ENCODE data around the gene CCR5AS.
"Not testable (repeated sequence)": the region's sequence is repeated elsewhere in the genome, so short reads cannot be mapped to it uniquely, and the experiment has no call there.

The CCR5AS gene

DNA sequence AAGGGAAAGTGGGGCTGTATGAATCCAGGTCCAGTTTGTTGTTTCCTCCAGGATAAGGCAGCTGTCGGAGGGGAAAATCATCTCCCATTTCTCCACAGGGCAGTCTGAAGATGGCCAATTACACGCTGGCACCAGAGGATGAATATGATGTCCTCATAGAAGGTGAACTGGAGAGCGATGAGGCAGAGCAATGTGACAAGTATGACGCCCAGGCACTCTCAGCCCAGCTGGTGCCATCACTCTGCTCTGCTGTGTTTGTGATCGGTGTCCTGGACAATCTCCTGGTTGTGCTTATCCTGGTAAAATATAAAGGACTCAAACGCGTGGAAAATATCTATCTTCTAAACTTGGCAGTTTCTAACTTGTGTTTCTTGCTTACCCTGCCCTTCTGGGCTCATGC is 1.1 kb upstream of the CCR5AS start:
- H3K27me3 Mint-ChIP-seq (ENCODE audit: insufficient read depth, low read depth): no peaks in the 10 kb centered on the region
- no peaks in the 10 kb centered on the region for H3K27me3 ChIP-seq
- H3K79me2 ChIP-seq (ENCODE audit: low read depth): no peaks in the 10 kb centered on the region
- no peak overlapping the region for H3K4me3 ChIP-seq
- no peak for DNase-seq (ENCODE audit: low spot score)
- no peaks in the 10 kb centered on the region for H3K4me1 ChIP-seq
- H3K4me1 Mint-ChIP-seq: peaks cover 14% of the 10 kb centered on the region
- no peak overlapping the region for H3K9ac ChIP-seq
- H3K36me3 ChIP-seq: no peaks in the 10 kb centered on the region
- TF ChIP-seq EZH2 (IDR thresholded peaks at IDR 0.05) (no peak), EZH2phosphoT487 (IDR thresholded peaks at IDR 0.05) (no peak)
- TF ChIP-seq, protein P1, sequence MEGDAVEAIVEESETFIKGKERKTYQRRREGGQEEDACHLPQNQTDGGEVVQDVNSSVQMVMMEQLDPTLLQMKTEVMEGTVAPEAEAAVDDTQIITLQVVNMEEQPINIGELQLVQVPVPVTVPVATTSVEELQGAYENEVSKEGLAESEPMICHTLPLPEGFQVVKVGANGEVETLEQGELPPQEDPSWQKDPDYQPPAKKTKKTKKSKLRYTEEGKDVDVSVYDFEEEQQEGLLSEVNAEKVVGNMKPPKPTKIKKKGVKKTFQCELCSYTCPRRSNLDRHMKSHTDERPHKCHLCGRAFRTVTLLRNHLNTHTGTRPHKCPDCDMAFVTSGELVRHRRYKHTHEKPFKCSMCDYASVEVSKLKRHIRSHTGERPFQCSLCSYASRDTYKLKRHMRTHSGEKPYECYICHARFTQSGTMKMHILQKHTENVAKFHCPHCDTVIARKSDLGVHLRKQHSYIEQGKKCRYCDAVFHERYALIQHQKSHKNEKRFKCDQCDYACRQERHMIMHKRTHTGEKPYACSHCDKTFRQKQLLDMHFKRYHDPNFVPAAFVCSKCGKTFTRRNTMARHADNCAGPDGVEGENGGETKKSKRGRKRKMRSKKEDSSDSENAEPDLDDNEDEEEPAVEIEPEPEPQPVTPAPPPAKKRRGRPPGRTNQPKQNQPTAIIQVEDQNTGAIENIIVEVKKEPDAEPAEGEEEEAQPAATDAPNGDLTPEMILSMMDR (IDR thresholded peaks at IDR 0.05): no peak
- no peak overlapping the region for H3K4me2 ChIP-seq
- no peaks in the 10 kb centered on the region for H4K20me1 ChIP-seq (ENCODE audit: low read depth)
- no peak overlapping the region for H3K4me3 Mint-ChIP-seq
- no peaks in the 10 kb centered on the region for H3K36me3 Mint-ChIP-seq
- H3K9me3 ChIP-seq (ENCODE audit: low read depth): no peaks in the 10 kb centered on the region
- no peak overlapping the region for H3K27ac Mint-ChIP-seq
- no peak overlapping the region for H2AFZ ChIP-seq (replicated peaks)
- H3F3A ChIP-seq (ENCODE audit: low read depth): no peaks in the 10 kb centered on the region
- no peak overlapping the region for H3K27ac ChIP-seq
- H3K9me3 Mint-ChIP-seq: no peaks in the 10 kb centered on the region

DNA sequence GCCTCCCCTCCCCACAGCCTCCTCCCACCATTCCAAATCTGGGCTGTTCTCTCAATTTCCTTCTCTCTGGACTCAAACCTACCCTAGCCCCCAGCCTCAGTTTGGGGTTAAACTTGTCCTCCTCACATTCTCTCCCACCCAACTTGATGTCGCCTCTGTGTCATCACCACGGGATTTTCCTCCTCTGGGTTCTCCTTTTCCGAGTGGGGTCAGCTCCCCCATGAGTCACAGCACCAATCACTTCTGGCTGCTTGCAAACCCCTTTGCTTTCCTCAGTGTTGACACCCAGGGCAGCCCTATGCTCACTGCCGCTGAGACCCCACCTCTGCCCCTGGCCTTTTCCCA is 451 bp downstream of the CCR5AS start:
- H3K9me3 Mint-ChIP-seq: no peaks in the 10 kb centered on the region
- no peaks in the 10 kb centered on the region for H4K20me1 ChIP-seq (ENCODE audit: low read depth)

DNA sequence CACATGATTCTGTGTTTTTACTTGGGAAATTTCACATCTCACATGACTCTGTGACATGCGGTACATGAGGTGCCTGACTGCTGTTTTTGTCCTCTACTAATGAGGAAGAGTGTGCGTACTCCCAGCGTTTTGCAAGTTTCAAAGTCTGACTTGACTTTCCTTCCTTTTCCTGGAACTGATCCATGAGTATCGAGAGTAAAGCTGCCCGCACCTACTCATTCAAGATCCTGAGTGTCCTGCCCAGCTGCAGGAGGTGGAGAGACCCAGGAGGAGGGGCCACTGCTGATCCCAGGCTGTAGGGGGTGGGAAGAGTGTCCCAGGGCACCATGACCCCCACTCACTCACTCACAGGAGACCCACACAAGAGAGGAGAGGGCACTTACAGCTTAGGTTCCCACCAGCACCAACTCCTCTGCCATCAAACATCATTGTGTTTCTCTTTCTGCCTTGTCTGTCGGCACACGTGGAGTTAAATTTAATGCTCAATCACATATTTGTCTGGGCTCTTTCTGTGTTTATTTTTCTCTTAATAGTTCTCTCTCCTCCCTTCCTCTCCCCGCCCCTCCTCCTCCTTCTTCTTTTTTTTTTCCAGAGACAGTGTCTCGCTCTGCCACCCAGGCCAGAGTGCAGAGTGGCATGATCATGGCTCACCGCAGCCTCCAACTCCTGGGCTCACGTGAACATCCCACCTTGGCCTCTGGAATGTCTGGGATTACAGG is 1.4 kb downstream of the CCR5AS start:
- H3K27ac Mint-ChIP-seq: no peak overlapping the region
- no peaks in the 10 kb centered on the region for H4K20me1 ChIP-seq (ENCODE audit: low read depth)
- H3K36me3 Mint-ChIP-seq: no peaks in the 10 kb centered on the region
- H3K9me3 Mint-ChIP-seq: no peaks in the 10 kb centered on the region
- H3K4me1 ChIP-seq: no peaks in the 10 kb centered on the region
- no peak overlapping the region for H3K4me3 ChIP-seq
- peaks cover 14% of the 10 kb centered on the region for H3K4me1 Mint-ChIP-seq
- no peaks in the 10 kb centered on the region for H3K27me3 ChIP-seq
- H3K9me3 ChIP-seq (ENCODE audit: low read depth): no peaks in the 10 kb centered on the region
- no peaks in the 10 kb centered on the region for H3K27me3 Mint-ChIP-seq (ENCODE audit: insufficient read depth, low read depth)
- H3K36me3 ChIP-seq: no peaks in the 10 kb centered on the region
- no peak overlapping the region for H3K4me2 ChIP-seq
- H3F3A ChIP-seq (ENCODE audit: low read depth): no peaks in the 10 kb centered on the region
- H2AFZ ChIP-seq (replicated peaks): no peak overlapping the region
- DNase-seq (ENCODE audit: low spot score): no peak
- TF ChIP-seq EZH2phosphoT487 (IDR thresholded peaks at IDR 0.05) (no peak), EZH2 (IDR thresholded peaks at IDR 0.05) (no peak)
- TF ChIP-seq, protein P1 (IDR thresholded peaks at IDR 0.05): no peak
- no peaks in the 10 kb centered on the region for H3K79me2 ChIP-seq (ENCODE audit: low read depth)
- H3K9ac ChIP-seq: no peak overlapping the region
- H3K4me3 Mint-ChIP-seq: no peak overlapping the region
- H3K27ac ChIP-seq: no peak overlapping the region

More for the DNA sequence above, 451 bp downstream of the CCR5AS start:
- no peak overlapping the region for H3K27ac ChIP-seq
- Mint-ChIP-seq H3K4me3 (peak overlapping the region; percentile 2), H3K4me1 (peaks cover 14% of the 10 kb centered on the region), H3K27ac (no peak overlapping the region), H3K36me3 (no peaks in the 10 kb centered on the region), H3K27me3 (ENCODE audit: insufficient read depth, low read depth) (no peaks in the 10 kb centered on the region)
- H3F3A ChIP-seq (ENCODE audit: low read depth): no peaks in the 10 kb centered on the region
- H3K79me2 ChIP-seq (ENCODE audit: low read depth): no peaks in the 10 kb centered on the region
- H2AFZ ChIP-seq (replicated peaks): no peak overlapping the region
- no peak overlapping the region for H3K4me3 ChIP-seq
- no peaks in the 10 kb centered on the region for H3K4me1 ChIP-seq
- no peak overlapping the region for H3K4me2 ChIP-seq
- H3K9ac ChIP-seq: no peak overlapping the region
- no peaks in the 10 kb centered on the region for H3K36me3 ChIP-seq
- no peak for TF ChIP-seq EZH2phosphoT487 (IDR thresholded peaks at IDR 0.05)
- TF ChIP-seq EZH2 (IDR thresholded peaks at IDR 0.05): no peak
- TF ChIP-seq, protein P1 (IDR thresholded peaks at IDR 0.05): no peak
- no peaks in the 10 kb centered on the region for H3K9me3 ChIP-seq (ENCODE audit: low read depth)
- no peak for DNase-seq (ENCODE audit: low spot score)
- no peaks in the 10 kb centered on the region for H3K27me3 ChIP-seq

DNA sequence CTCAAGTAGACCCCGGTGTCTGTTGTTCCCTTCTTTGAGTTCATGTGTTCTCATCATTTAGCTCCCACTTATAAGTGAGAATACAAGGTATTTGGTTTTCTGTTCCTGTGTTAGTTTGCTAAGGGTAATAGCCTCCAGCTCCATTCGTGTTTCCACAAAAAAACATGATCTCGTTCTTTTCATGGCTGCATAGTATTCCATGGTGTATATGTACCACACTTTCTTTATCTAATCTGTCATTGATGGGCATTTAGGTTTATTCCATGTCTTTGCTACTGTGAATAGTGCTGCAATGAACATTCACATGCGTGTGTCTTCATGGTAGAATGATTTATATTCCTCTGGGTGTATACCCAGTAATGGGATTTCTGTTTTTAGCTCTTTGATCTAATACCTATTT is 4.0 kb downstream of the CCR5AS start:
- H2AFZ ChIP-seq (replicated peaks); H4K20me1 ChIP-seq (ENCODE audit: low read depth); H3K27me3 Mint-ChIP-seq (ENCODE audit: insufficient read depth, low read depth); H3K36me3 ChIP-seq; H3K27ac ChIP-seq; DNase-seq (ENCODE audit: low spot score); H3K4me3 ChIP-seq; H3K4me2 ChIP-seq; H3K9ac ChIP-seq; H3K4me1 ChIP-seq; H3K79me2 ChIP-seq (ENCODE audit: low read depth); H3K27ac Mint-ChIP-seq; H3K4me3 Mint-ChIP-seq; H3K27me3 ChIP-seq; H3F3A ChIP-seq (ENCODE audit: low read depth); H3K9me3 Mint-ChIP-seq; H3K9me3 ChIP-seq (ENCODE audit: low read depth); H3K36me3 Mint-ChIP-seq: not testable (repeated sequence)
- peaks cover 12% of the 10 kb centered on the region for H3K4me1 Mint-ChIP-seq

All from neural progenitor cell (in vitro differentiated cells).